HG03196 (cell line): ENCODE measurements around the gene ALPG.
"Not testable (repeated sequence)": the region's sequence is repeated elsewhere in the genome, so short reads cannot be mapped to it uniquely, and the experiment has no call there.

Experiments
- ATAC-seq: cut with Tn5 transposase; IDR thresholded peaks from one replicate; pipeline ENCODE4 v1.9.1; 2021; ENCODE audit not compliant: unreplicated experiment

ALPG gene

GRCh38 chr2:232438951-232439757 is 32.5 kb downstream of the ALPG start:
- no peak for ATAC-seq

DNA sequence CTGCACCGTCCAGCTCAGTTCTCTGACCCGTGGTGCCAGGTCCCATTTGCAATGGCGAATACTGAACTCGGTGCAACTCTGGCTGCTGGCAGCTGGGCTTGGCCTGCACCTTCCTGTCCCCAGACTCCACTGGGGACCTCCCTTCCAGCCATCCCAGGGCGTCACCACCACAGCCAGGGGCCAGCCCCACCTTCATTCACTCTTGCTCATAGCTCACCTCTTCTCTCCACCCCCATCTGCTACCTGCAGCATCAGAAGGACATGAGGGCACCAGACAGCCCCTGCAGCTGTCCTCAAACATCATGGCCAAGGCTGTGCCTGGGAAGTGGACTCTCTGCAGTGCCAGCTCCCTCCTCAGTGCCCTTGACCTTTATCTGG is 33.1 kb downstream of the ALPG start:
- no peak for ATAC-seq

- ATAC-seq = peak; percentile 61
Observed at GRCh38 chr2:232440220-232441018, 33.8 kb downstream of the ALPG start.

DNA sequence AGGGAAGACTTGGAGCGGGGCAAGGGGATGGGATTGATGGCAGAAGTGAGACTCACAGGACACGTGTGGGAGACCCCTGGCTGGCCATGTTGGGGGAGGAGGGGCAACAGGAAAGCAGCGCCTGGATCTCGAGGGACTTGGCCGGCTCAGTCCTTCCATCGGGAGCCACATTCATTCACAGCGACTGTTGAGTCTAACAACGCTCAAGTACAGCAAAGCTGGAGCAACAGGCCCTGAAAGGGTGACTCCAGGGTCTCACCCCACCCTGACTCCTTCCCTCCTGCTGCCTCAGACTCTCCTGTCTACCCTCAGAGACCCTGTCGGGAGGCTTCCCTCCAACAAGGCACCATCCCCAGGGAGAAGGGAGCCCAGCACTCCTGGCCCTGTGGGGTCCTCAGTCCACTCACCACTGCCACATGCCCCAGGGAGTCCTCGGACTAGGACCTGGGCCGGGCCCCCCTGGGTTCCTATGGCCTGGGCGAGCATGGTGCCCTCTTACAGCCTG is 34.6 kb downstream of the ALPG start:
- no peak for ATAC-seq

- not testable (repeated sequence) for ATAC-seq
Observed at GRCh38 chr2:232441922-232442321, 35.3 kb downstream of the ALPG start.

DNA sequence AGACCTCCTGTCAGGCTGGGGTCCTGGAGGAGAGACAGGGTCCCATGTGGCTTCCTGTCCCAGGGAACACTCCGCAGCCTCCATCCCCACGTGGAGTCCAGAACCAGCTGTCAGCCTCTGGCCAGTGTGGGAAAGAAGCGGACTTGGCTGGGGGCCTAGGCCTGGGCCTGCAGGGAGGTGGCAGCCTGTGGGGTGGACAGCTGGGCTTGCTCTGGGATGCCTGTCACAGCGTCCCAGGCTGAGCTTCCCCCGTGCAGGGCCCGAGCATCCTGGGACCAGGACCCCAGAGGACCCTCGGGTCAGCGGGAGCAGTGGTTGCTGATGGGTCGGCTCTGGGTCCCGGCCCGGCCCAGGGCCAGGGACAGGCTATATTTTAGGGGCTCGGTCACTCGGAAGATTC is 35.8 kb downstream of the ALPG start:
- not testable (repeated sequence) for ATAC-seq

- not testable (repeated sequence) for ATAC-seq
Observed at GRCh38 chr2:232443047-232443446, 36.4 kb downstream of the ALPG start.

DNA sequence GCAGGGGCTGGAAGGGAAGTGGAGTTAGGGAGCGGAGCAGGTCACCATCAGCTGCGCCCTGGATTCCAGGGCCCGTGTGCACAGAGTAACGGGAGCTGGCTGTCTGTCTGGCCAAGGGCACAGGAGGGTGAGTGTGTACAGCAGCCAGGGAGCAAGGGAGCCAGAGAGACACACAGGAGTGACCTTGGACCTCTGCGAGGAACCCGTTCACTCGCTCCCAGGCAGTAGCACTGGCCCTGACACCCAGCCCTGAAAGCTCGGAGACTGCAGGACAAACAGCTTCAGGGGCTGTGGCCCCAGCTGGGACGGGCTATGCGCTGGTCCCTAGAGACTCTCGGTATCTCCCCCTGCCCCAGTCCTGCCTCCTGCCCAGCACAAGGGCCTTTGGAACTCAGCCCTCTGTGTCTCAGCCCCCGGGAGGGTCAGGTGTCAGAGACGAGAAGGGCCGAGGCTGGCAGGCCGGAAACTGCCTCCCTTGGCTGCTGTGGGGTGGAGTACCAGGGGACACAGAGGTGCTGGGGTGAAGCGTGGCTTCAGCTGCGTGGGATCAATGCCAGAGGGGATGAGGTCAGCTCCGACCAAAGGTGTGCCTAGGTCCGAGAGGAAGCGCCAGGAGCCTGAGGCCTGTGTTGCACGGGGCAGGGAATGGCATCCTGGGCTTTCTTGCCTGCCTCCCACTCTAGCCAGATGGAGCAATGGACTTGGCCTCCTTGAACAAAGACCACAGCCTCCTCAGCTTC is 37.2 kb downstream of the ALPG start:
- not testable (repeated sequence) for ATAC-seq

- no peak for ATAC-seq
Observed at GRCh38 chr2:232444409-232445148, 37.9 kb downstream of the ALPG start.

- not testable (repeated sequence) for ATAC-seq
Observed at GRCh38 chr2:232445149-232445885, 38.7 kb downstream of the ALPG start.

- ATAC-seq = not testable (repeated sequence)
Observed at GRCh38 chr2:232446266-232446777, 39.7 kb downstream of the ALPG start.

DNA sequence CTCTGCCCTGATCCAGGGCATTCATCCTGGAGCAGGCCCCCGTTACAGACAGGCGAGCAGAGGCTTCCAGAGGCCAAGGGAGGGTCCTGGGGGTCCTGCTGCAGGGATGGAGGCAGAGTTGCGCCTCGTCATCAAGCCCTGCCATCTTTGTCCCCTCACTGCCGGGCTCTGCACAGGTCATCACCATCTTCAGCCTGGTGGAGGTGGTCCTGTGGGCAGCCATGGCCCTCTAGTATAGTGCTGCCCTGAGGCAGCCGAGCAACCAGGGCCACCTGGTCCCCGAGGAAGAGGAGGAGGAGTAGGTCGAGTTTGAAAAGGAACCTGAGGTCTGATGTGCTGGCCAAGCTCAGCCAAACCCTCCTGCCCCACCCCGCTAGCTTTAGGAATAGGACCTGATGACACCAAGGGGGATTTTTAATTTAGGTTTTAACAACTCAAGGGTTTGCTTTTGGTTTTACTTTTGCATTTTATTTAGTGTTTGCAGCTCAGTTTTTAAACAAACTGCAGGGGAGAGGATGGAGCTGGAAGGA is 40.5 kb downstream of the ALPG start:
- ATAC-seq = no peak

DNA sequence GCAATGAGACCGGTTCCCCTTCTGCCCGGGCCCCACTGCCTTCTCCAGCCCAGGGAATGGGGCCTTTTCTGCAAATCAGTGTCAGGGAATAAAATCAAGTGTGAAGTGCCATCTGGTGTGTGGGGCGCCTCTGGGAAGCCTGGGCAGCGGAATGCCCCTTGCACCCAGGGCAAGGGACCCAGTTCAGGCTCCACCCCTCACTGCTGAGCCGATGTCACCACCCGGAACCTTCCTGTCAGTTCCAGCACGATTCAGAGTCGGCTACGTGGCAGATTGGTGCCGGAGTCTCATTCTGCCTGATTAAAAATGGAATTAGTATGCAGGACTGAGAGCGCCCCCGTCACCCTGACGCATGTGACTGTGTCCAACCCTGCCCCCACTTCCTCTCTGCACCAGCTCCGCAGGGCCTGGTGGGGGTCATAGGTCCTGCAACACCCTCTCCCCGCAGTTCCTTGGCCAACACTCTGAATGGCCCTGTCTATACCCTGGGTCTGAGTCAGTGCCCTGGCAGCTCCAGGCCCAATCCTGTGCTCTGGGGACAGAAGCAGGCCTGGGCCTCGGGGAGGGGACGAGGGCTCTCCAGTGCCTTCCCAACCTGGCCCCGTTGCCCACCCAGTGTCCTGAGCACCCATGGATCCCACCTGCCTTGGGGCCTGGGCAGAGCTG is 41.1 kb downstream of the ALPG start:
- ATAC-seq = no peak

- ATAC-seq = no peak
Observed at GRCh38 chr2:232448304-232448690, 41.7 kb downstream of the ALPG start.

GRCh38 chr2:232449964-232450363 is 43.3 kb downstream of the ALPG start:
- ATAC-seq = no peak

DNA sequence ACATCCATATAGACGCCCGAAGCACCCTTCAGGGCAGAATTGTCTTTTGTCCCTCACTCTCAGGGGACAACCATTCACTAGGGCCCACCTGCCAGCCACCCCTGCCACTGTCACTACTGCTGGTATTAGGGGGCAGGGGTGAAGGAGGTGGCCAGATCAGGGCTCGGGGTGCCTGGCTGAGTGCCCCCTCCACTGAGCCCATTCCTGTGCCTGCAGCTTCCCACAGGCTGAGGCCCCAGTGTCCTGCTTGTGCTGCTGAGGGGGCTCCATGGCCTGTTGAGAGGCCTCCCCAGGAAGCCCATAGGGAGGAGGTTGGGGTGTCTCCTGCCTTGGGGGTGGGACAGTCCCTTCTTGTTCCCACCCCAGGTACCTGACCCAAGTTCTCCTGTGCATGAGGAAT is 45.0 kb downstream of the ALPG start:
- not testable (repeated sequence) for ATAC-seq

DNA sequence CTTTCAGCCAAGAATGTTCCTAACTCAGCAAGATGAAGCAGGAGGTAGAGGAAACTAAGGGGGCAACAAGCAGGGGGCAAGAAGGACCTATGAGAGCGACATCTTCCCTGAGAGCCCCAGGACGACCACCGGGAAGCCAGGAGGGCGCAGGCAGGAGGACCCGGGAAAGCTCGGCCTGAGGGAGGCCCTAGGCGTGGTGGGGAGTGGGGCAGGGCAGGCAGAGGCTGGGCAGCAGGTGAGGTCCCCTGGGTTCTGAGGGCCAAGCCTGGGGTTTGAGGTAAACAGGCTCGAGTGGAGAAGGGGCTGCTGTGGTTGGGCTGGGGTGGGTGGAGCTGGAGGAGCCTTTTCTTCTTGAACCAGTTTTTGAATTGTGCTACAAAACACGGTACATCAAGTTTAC is 48.0 kb downstream of the ALPG start:
- no peak for ATAC-seq

GRCh38 chr2:232455426-232456255 is 49.0 kb downstream of the ALPG start, which contains the start of gene ALPI:
Gene ALPI, plus strand, starts transcription at chr2:232456153. Its CDS starts 47 bp downstream, at chr2:232456200.
- ATAC-seq = no peak
